Superior temporal gyrus (tissue), 1 donor: ENCODE data around the gene LHFPL3.
"Not testable (repeated sequence)": the region's sequence is repeated elsewhere in the genome, so short reads cannot be mapped to it uniquely, and the experiment has no call there.

ENCODE experiments used
- DNase-seq: peaks from one replicate; pipeline ENCODE4 v3.0.0-alpha.2; 2016; ENCODE audit errors: extremely low spot score

LHFPL3 gene

GRCh38 chr7:104694710-104695109 lies 366.3 kb downstream of the LHFPL3 start:
- no peak for DNase-seq

DNA sequence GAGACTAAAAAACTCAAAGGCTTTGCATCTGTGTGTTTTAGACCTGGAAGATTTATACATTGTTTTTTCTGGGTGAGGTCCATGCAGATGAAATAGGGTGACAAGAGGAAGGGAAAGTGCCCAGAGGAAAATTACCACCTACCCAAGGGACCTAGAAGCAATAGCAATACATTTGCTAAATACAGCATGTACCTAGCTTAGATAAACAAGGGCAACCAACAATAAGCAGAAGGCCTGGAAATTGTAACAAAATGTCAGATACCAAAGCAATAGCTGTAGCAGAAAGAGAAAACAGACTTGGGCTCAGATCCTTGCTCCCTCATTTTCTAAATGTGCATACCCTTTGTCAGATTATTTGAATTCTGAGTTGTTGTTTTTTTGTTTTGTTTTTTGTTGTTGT lies 367.2 kb downstream of the LHFPL3 start:
- no peak for DNase-seq

DNA sequence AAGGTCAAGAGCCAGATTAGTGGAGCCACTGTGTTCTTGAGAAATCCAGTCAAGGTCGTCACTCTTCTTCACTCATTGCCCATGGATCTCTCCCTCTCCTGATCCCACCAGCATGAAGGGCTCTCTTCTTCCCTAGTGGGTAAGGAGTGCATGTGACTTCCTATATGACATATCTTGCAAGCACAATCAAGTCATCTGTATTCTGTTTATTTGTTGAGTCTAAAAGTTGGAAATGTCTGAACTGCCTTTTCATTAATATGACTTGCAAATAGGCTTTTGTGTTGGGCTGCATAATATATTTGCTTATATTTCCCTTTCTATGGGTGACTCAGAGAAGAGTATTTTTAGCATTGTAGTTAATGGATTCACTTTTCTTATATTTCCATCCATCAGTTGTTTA lies 371.9 kb downstream of the LHFPL3 start:
- no peak for DNase-seq

- not testable (repeated sequence) for DNase-seq
Observed at GRCh38 chr7:104721027-104721426, 392.6 kb downstream of the LHFPL3 start.

- no peak for DNase-seq
Observed at GRCh38 chr7:104723001-104723400, 394.6 kb downstream of the LHFPL3 start.

DNA sequence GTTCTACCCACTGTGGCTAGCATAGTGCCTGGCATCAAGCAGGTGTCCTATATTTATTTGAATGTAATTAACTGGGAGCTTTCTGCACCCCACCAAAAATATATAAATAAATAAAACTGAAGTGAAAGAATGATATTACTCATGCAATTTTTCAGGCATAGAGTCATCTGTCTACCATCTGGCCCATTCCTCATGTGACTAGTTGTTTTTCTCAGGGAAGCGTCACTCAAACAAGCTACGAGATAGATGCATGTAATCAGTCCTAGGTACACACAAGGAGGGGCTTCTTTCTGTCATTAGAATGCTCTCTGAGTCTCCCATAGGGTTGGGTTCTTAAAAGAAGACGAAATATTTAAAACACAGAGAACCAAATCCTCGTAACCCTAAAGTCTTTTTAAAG lies 430.1 kb downstream of the LHFPL3 start:
- DNase-seq = no peak

- no peak for DNase-seq
Observed at GRCh38 chr7:104761892-104762291, 433.5 kb downstream of the LHFPL3 start.

- no peak for DNase-seq
Observed at GRCh38 chr7:104767113-104767512, 438.7 kb downstream of the LHFPL3 start.

GRCh38 chr7:104767826-104768536 lies 439.6 kb downstream of the LHFPL3 start:
- peak; percentile 63 for DNase-seq

DNA sequence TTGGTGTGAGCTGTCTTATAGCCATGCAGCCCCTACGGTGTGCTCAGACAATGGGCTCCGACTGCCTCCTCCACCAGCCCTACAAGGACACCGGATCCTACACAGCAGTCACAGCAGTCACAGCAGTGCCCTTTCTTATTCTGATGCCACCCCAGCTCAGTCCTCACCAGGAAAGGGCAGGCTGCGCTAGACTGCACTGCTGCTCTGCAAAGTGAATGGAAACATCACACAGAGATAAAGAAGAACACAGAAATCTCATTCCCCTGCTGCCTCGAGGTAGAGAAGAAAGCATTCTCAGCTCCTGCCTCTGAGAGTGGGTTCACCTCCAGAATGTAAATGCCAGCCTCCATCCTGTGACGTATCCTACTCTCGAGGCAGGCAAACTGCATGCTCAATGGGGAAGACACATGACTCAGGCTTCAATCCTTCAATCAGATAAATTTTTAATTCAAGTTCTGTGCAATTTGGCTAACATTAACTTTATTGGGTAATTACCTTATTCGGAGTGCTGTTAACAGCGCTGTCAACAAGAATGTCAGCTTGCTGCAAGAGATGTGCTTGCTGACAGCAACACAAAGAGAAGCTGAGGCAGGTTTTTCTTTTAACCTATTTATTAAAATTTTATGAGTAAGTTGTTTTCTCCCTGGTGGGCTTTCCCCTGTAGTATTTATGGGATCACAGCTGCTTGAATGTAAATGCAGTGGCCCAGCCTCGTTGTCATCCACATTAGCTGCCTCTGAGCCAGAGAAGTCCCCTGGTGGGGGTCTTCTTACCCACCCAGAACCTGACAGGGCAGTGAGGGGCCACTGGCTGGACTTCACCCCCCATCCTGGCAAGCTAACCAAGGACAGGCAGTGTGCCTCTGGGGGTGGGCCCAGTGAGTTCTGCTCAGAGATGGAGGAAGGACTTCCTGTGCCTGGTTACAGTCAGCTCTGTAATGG lies 444.3 kb downstream of the LHFPL3 start:
- DNase-seq = no peak

DNA sequence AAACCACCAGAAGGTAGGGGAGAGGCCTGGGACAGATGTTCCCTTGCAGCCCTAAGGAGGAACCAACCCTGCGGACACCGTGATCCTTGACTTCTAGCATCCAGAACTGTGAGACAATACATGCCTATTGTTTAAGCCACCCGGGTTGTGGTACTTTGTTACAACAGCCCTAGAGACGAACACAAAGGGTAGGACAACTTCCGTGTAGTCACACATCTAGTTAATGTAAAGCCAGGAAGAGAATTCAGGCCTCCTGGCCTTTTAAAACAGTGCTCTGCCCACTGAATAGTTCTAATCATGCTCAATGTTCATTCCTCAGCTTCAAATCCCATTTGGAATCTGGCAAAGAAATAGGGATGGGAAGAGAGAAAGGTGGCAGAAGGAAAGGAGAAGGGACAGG lies 445.4 kb downstream of the LHFPL3 start:
- no peak for DNase-seq

- no peak for DNase-seq
Observed at GRCh38 chr7:104775531-104775930, 447.1 kb downstream of the LHFPL3 start.

DNA sequence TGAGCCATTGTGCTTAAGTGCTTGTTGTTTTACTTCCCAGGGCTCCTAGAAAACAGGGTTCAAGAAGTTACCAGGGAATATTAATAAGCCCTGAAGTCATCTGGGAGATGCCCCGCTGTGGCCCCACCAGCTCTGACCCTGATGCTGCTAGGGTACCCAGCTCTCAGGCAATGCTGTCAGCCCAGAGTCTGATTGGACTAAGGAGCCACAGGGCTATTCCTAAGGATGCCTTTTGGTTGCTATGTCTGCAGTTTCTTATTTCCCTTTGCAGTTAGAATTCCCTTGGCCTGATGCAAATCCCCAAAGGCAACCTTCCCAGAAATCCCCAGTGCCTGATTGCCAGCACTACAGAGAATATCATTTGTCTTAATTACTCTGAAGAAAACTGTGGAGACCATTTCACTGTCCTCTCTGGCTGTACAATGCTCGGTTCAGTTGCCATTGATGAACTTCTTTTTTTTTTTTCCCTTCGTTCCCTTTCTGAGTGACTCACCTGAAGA lies 448.9 kb downstream of the LHFPL3 start:
- DNase-seq = no peak

GRCh38 chr7:104779888-104780287 lies 451.5 kb downstream of the LHFPL3 start:
- DNase-seq = no peak

DNA sequence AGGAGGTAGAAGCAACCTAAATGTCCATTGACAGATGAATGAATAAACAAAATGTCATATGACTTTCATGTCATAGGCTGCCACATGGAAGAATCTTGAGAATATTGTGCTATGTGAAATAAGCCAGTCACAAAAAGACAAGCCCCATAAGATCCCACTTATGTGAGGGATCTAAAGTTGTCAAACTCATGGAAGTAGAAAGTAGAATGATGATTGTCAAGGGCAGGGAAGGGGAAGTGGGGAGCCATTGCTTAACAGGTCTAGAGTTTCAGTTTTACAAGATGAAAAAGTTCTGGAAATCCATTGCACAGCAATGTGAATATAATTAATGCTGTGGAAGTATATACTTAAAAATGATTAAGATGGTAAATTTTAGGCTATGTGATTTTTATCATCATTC lies 456.3 kb downstream of the LHFPL3 start:
- no peak for DNase-seq

- no peak for DNase-seq
Observed at GRCh38 chr7:104789780-104790179, 461.4 kb downstream of the LHFPL3 start.

- DNase-seq = no peak
Observed at GRCh38 chr7:104790440-104790839, 462.0 kb downstream of the LHFPL3 start.

GRCh38 chr7:104791080-104791479 lies 462.7 kb downstream of the LHFPL3 start:
- DNase-seq = no peak

GRCh38 chr7:104793066-104793465 lies 464.7 kb downstream of the LHFPL3 start:
- DNase-seq = no peak

DNA sequence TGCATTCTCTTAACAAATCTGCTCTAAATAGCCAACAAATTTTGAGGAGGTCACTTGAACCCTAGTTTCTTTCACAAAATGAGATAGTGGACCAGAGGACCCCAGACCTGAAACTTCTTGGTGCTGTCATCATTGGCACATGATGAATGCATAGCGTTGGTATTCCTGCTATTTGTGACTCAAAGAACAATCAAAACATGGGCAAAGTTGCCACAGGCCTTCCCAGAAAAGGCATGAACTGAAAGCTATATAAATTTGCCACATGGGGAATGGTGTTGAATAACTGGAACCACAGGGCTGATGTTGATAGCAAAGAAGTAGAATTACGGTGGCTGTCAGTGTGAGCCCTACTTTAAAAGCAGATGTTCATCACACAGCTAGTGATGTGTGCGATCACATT lies 465.8 kb downstream of the LHFPL3 start:
- no peak for DNase-seq

DNA sequence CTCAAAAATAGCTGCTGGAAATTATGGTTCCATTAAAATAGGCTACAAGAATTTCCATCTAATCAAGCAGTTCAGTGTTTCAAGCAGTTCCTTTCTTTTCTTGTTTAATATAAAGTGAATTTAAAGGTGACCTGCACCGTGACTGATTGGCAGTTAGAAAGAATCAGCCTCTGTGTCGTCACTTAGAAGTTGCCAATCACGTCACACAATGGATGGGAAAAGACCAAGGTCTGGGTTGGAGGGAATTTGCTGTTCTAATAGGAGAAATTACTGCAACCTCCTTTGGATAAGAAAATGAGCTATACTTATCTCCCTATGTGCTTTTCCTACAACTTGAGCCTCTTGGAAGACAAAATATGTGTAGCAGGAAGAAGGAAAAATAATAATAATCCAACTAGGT lies 466.2 kb downstream of the LHFPL3 start:
- no peak for DNase-seq

DNA sequence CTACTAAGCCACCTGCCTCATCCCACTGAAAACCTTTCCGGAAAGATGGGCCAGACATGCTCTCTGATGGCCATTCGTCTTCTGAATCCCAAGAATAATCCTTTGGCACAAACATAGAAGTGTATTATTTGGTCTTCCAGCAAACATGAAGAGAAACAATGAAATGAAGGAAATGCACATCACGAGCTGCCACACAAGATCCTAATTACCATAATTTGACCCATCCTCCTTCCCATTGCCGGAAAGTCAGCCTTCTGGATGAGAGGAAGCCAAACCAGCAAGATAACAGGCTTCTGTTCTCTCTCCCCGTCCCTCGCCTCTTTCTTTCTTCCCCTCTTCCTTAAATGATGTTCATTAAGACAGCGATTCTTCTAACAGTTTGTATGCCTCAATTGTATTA lies 466.7 kb downstream of the LHFPL3 start:
- DNase-seq = peak; percentile 78
